Fibroblast of lung (primary cell): ENCODE measurements around the gene DHRS7C. TPM values are rescaled to one million over a fixed set of nuclear protein-coding genes. Genes with fewer than 3 reads are reported as not detected.

Source experiments
- DNase-seq, 2 donors: peaks; one replicate each; pipeline versions ENCODE4 v3.0.0 to v3.0.0-alpha.2; 2010; ENCODE audit warnings: low read depth in 2 of 2
- H2AFZ ChIP-seq: 2 replicates; pipeline ENCODE4 v1.5.1; 2012; ENCODE audit warnings: low read length, control low read depth, inconsistent platforms
- H3K27ac ChIP-seq: 2 replicates; pipeline ENCODE4 v1.5.1; 2011; ENCODE audit warnings: low read length, control low read depth; ENCODE audit not compliant: insufficient read depth
- H3K27me3 ChIP-seq: 2 replicates; pipeline ENCODE4 v1.5.1; 2011; ENCODE audit warnings: mild to moderate bottlenecking, low read length; ENCODE audit not compliant: control insufficient read depth, insufficient read depth
- H3K36me3 ChIP-seq: 2 replicates; pipeline ENCODE4 v1.5.1; 2011; ENCODE audit warnings: low read length; ENCODE audit not compliant: control insufficient read depth, insufficient read depth
- H3K4me1 ChIP-seq: 2 replicates; pipeline ENCODE4 v1.5.1; 2011; ENCODE audit warnings: low read length; ENCODE audit not compliant: control insufficient read depth, insufficient read depth; ENCODE audit errors: extremely low read depth
- H3K4me2 ChIP-seq: 2 replicates; pipeline ENCODE4 v1.5.1; 2011; ENCODE audit warnings: low read length, control low read depth; ENCODE audit not compliant: insufficient read depth; ENCODE audit errors: extremely low read depth
- H3K4me3 ChIP-seq, 4 experiments: fragments of 200-600 bp in 1 of 4; sonication (generic) in 1 of 4; replicated peaks in 1 of 4; 2 replicates each; pipeline ENCODE4 v1.5.1; 2011 to 2016; ENCODE audit warnings: low read length in 4 of 4, low read depth in 3 of 4, mild to moderate bottlenecking in 3 of 4, control low read depth in 2 of 4, inconsistent platforms in 1 of 4, mixed read lengths in 1 of 4; ENCODE audit not compliant: insufficient read depth in 1 of 4; ENCODE audit errors: control extremely low read depth in 1 of 4
- H3K79me2 ChIP-seq: 2 replicates; pipeline ENCODE4 v1.5.1; 2012; ENCODE audit warnings: mild to moderate bottlenecking, low read length, inconsistent platforms; ENCODE audit not compliant: control insufficient read depth, insufficient read depth
- H3K9ac ChIP-seq: 2 replicates; pipeline ENCODE4 v1.5.1; 2011; ENCODE audit warnings: mild to moderate bottlenecking, low read length, control low read depth; ENCODE audit not compliant: insufficient read depth
- H3K9me3 ChIP-seq: 2 replicates; pipeline ENCODE4 v1.5.1; 2012; ENCODE audit warnings: low read depth, low read length; ENCODE audit not compliant: control insufficient read depth, insufficient read depth
- H4K20me1 ChIP-seq: 2 replicates; pipeline ENCODE4 v1.5.1; 2011; ENCODE audit warnings: low read length; ENCODE audit not compliant: control insufficient read depth, insufficient read depth; ENCODE audit errors: extremely low read depth
- CTCF ChIP-seq, 2 donors: IDR thresholded peaks in 1 of 2; conservative IDR thresholded peaks in 1 of 2; 1 replicate in 1 of 2; 2 replicates in 1 of 2; pipeline ENCODE4 v1.5.1; 2011 to 2012; ENCODE audit warnings: low read length in 2 of 2, control low read depth in 1 of 2, inconsistent platforms in 1 of 2, low read depth in 1 of 2, mild to moderate bottlenecking in 1 of 2
- EZH2 ChIP-seq: IDR thresholded peaks from 2 replicates; pipeline ENCODE4 v1.5.1; 2012; ENCODE audit warnings: low read length, control low read depth, mild to moderate bottlenecking; ENCODE audit errors: missing control alignments
- polyA plus RNA-seq, 2 donors: library from polyadenylated mRNA; depleted of rRNA in 1 of 2; stranded (reverse) in 1 of 2; unstranded in 1 of 2; fragments of >200 nt; gene quantifications; 2 replicates each; pipeline ENCODE4 v1.2.1, GENCODE V29; 2011 to 2012; ENCODE audit warnings: missing spikeins in 1 of 2
- total RNA-seq: library from RNA; depleted of rRNA; stranded (reverse); fragments of >200 nt; gene quantifications from 2 replicates; pipeline ENCODE4 v1.2.1, GENCODE V29; 2014

The DHRS7C gene
- total and polyA plus RNA-seq, 2 donors (not counting 1 experiment from before 2014, with no cell fraction given): not detected

- peak; percentile 24 to 39 for DNase-seq
- no peaks in the 10 kb centered on the region for H3K9me3 ChIP-seq
- H3K9ac ChIP-seq: no peak overlapping the region
- H4K20me1 ChIP-seq: no peaks in the 10 kb centered on the region
- H3K4me2 ChIP-seq: no peak overlapping the region
- H3K36me3 ChIP-seq: no peaks in the 10 kb centered on the region
- H3K79me2 ChIP-seq: no peaks in the 10 kb centered on the region
- no peaks in the 10 kb centered on the region for H3K4me1 ChIP-seq
- no peaks in the 10 kb centered on the region for H3K27me3 ChIP-seq
- TF ChIP-seq EZH2 (no peak), CTCF (conservative IDR thresholded peaks at IDR 0.05 in 1 of 2, IDR thresholded peaks at IDR 0.05 in 1 of 2; ENCODE audit: low read depth in 1 of 2, low read length in 2 of 2) (peak; percentile 22 to 26)
- no peak overlapping the region for H2AFZ ChIP-seq
- H3K4me3 ChIP-seq: no peak overlapping the region
- H3K27ac ChIP-seq: no peak overlapping the region
Measured at GRCh38 chr17:9768381-9768934, 22.9 kb downstream of the DHRS7C start.

- no peak overlapping the region for H2AFZ ChIP-seq
- H3K27me3 ChIP-seq: no peaks in the 10 kb centered on the region
- no peaks in the 10 kb centered on the region for H3K79me2 ChIP-seq
- H3K27ac ChIP-seq: no peak overlapping the region
- no peaks in the 10 kb centered on the region for H3K4me1 ChIP-seq
- H3K9me3 ChIP-seq: no peaks in the 10 kb centered on the region
- no peak overlapping the region for H3K4me3 ChIP-seq
- no peak overlapping the region for H3K4me2 ChIP-seq
- no peaks in the 10 kb centered on the region for H4K20me1 ChIP-seq
- H3K9ac ChIP-seq: no peak overlapping the region
- TF ChIP-seq CTCF (conservative IDR thresholded peaks at IDR 0.05 in 1 of 2, IDR thresholded peaks at IDR 0.05 in 1 of 2; ENCODE audit: low read depth in 1 of 2, low read length in 2 of 2) (no peak), EZH2 (no peak)
- DNase-seq: no peak
- H3K36me3 ChIP-seq: no peaks in the 10 kb centered on the region
Measured at GRCh38 chr17:9767432-9767991, 23.9 kb downstream of the DHRS7C start.

GRCh38 chr17:9766970-9767369 is 24.4 kb downstream of the DHRS7C start:
- H3K27me3 ChIP-seq: no peaks in the 10 kb centered on the region
- no peaks in the 10 kb centered on the region for H3K4me1 ChIP-seq
- H3K9me3 ChIP-seq: no peaks in the 10 kb centered on the region
- no peak for TF ChIP-seq CTCF (conservative IDR thresholded peaks at IDR 0.05 in 1 of 2, IDR thresholded peaks at IDR 0.05 in 1 of 2; ENCODE audit: low read depth in 1 of 2, low read length in 2 of 2)
- TF ChIP-seq EZH2: no peak
- DNase-seq: no peak
- no peaks in the 10 kb centered on the region for H3K36me3 ChIP-seq
- H3K4me3 ChIP-seq: no peak overlapping the region
- H3K27ac ChIP-seq: no peak overlapping the region
- no peak overlapping the region for H3K9ac ChIP-seq
- no peaks in the 10 kb centered on the region for H3K79me2 ChIP-seq
- no peak overlapping the region for H3K4me2 ChIP-seq
- no peak overlapping the region for H2AFZ ChIP-seq
- H4K20me1 ChIP-seq: no peaks in the 10 kb centered on the region
